Muscle layer of duodenum (tissue), 2 donors: ENCODE data around the gene PKP1.

Experiments used
- H3K27ac ChIP-seq: one replicate; pipeline ENCODE4 v1.7.0; 2013; ENCODE audit warnings: mild to moderate bottlenecking, low read length
- H3K27me3 ChIP-seq: one replicate; pipeline ENCODE4 v1.7.0; 2013; ENCODE audit warnings: low read depth, mild to moderate bottlenecking, control low read depth, low read length
- H3K36me3 ChIP-seq, 2 donors: one replicate each; pipeline ENCODE4 v1.7.0; 2013; ENCODE audit warnings: low read length in 2 of 2, control low read depth in 1 of 2, mild to moderate bottlenecking in 1 of 2; ENCODE audit not compliant: insufficient read depth in 2 of 2, control insufficient read depth in 1 of 2
- H3K4me1 ChIP-seq, 2 donors: one replicate each; pipeline ENCODE4 v1.7.0; 2013; ENCODE audit warnings: low read length in 2 of 2, mild to moderate bottlenecking in 2 of 2, control low read depth in 1 of 2, moderate library complexity in 1 of 2; ENCODE audit not compliant: insufficient read depth in 2 of 2, control insufficient read depth in 1 of 2
- H3K4me3 ChIP-seq, 2 donors: one replicate each; pipeline ENCODE4 v1.7.0; 2013; ENCODE audit warnings: low read length in 2 of 2, low read depth in 1 of 2, mild to moderate bottlenecking in 1 of 2
- H3K9me3 ChIP-seq, 2 donors: one replicate each; pipeline ENCODE4 v1.7.0; 2013; ENCODE audit warnings: low read length in 2 of 2, control low read depth in 1 of 2, mild to moderate bottlenecking in 1 of 2; ENCODE audit not compliant: control insufficient read depth in 1 of 2
- donor health status: healthy.

Gene PKP1

GRCh38 chr1:201364808-201365105 lies 81.5 kb downstream of the PKP1 start:
- H3K36me3 ChIP-seq: no peaks in the 10 kb centered on the region
- no peak overlapping the region for H3K27ac ChIP-seq
- no peaks in the 10 kb centered on the region for H3K27me3 ChIP-seq
- H3K4me1 ChIP-seq: no peaks in the 10 kb centered on the region
- no peaks in the 10 kb centered on the region for H3K9me3 ChIP-seq
- no peak overlapping the region for H3K4me3 ChIP-seq

GRCh38 chr1:201365251-201365650 lies 81.9 kb downstream of the PKP1 start:
- H3K9me3 ChIP-seq: no peaks in the 10 kb centered on the region
- H3K27me3 ChIP-seq: no peaks in the 10 kb centered on the region
- no peak overlapping the region for H3K27ac ChIP-seq
- H3K36me3 ChIP-seq: no peaks in the 10 kb centered on the region
- H3K4me3 ChIP-seq: no peak overlapping the region
- no peaks in the 10 kb centered on the region for H3K4me1 ChIP-seq

GRCh38 chr1:201366696-201367095 lies 83.4 kb downstream of the PKP1 start:
- no peaks in the 10 kb centered on the region for H3K27me3 ChIP-seq
- no peaks in the 10 kb centered on the region for H3K4me1 ChIP-seq
- H3K9me3 ChIP-seq: no peaks in the 10 kb centered on the region
- no peak overlapping the region for H3K27ac ChIP-seq
- no peaks in the 10 kb centered on the region for H3K36me3 ChIP-seq
- no peak overlapping the region for H3K4me3 ChIP-seq

GRCh38 chr1:201369209-201369608 lies 85.9 kb downstream of the PKP1 start:
- Histone ChIP-seq H3K4me1 (no peaks in the 10 kb centered on the region), H3K36me3 (no peaks in the 10 kb centered on the region), H3K27ac (no peak overlapping the region), H3K27me3 (peaks cover 4% of the 10 kb centered on the region), H3K4me3 (no peak overlapping the region), H3K9me3 (no peaks in the 10 kb centered on the region)

- H3K9me3 ChIP-seq: no peaks in the 10 kb centered on the region
- no peaks in the 10 kb centered on the region for H3K4me1 ChIP-seq
- no peaks in the 10 kb centered on the region for H3K36me3 ChIP-seq
- H3K27me3 ChIP-seq: peaks cover 8% of the 10 kb centered on the region
- no peak overlapping the region for H3K4me3 ChIP-seq
- no peak overlapping the region for H3K27ac ChIP-seq
These were observed 87.2 kb downstream of the PKP1 start for GRCh38 chr1:201370500-201370899.

GRCh38 chr1:201371276-201371675 lies 88.0 kb downstream of the PKP1 start:
- Histone ChIP-seq H3K27ac (no peak overlapping the region), H3K27me3 (peaks cover 8% of the 10 kb centered on the region), H3K36me3 (no peaks in the 10 kb centered on the region)

GRCh38 chr1:201371792-201372191 lies 88.5 kb downstream of the PKP1 start:
- no peaks in the 10 kb centered on the region for H3K36me3 ChIP-seq
- H3K27ac ChIP-seq: no peak overlapping the region
- H3K27me3 ChIP-seq: peaks cover 8% of the 10 kb centered on the region

More at GRCh38 chr1:201371276-201371675, 88.0 kb downstream of the PKP1 start:
- no peaks in the 10 kb centered on the region for H3K4me1 ChIP-seq
- H3K4me3 ChIP-seq: no peak overlapping the region
- H3K9me3 ChIP-seq: no peaks in the 10 kb centered on the region

GRCh38 chr1:201374364-201374763 lies 91.1 kb downstream of the PKP1 start:
- H3K4me3 ChIP-seq: no peak overlapping the region
- H3K27me3 ChIP-seq: peaks cover 8% of the 10 kb centered on the region
- H3K4me1 ChIP-seq: no peaks in the 10 kb centered on the region
- no peak overlapping the region for H3K27ac ChIP-seq
- no peaks in the 10 kb centered on the region for H3K9me3 ChIP-seq
- H3K36me3 ChIP-seq: no peaks in the 10 kb centered on the region

More at GRCh38 chr1:201371792-201372191, 88.5 kb downstream of the PKP1 start:
- Histone ChIP-seq H3K4me3 (no peak overlapping the region), H3K4me1 (no peaks in the 10 kb centered on the region), H3K9me3 (no peaks in the 10 kb centered on the region)

GRCh38 chr1:201375169-201375568 lies 91.9 kb downstream of the PKP1 start:
- no peaks in the 10 kb centered on the region for H3K4me1 ChIP-seq
- H3K9me3 ChIP-seq: no peaks in the 10 kb centered on the region
- no peaks in the 10 kb centered on the region for H3K36me3 ChIP-seq
- H3K27me3 ChIP-seq: peaks cover 8% of the 10 kb centered on the region
- H3K27ac ChIP-seq: no peak overlapping the region
- H3K4me3 ChIP-seq: no peak overlapping the region

- no peaks in the 10 kb centered on the region for H3K4me1 ChIP-seq
- H3K27me3 ChIP-seq: peaks cover 8% of the 10 kb centered on the region
- no peaks in the 10 kb centered on the region for H3K9me3 ChIP-seq
- no peak overlapping the region for H3K4me3 ChIP-seq
- no peak overlapping the region for H3K27ac ChIP-seq
- no peaks in the 10 kb centered on the region for H3K36me3 ChIP-seq
These were observed 92.8 kb downstream of the PKP1 start for GRCh38 chr1:201376107-201376463.

GRCh38 chr1:201376464-201377374 lies 93.4 kb downstream of the PKP1 start:
- Histone ChIP-seq H3K27ac (no peak overlapping the region), H3K36me3 (no peaks in the 10 kb centered on the region), H3K4me1 (no peaks in the 10 kb centered on the region), H3K9me3 (no peaks in the 10 kb centered on the region), H3K4me3 (no peak overlapping the region), H3K27me3 (peaks cover 8% of the 10 kb centered on the region)

GRCh38 chr1:201377611-201378092 lies 94.3 kb downstream of the PKP1 start, which contains the start of gene TNNT2:
Gene TNNT2 (minus strand): TSS chr1:201377680. CDS start chr1:201373254, 4,426 bp downstream.
- Histone ChIP-seq H3K27me3 (peaks cover 8% of the 10 kb centered on the region), H3K4me3 (no peak within 1 kb of the TSS), H3K9me3 (no peaks in the 10 kb centered on the region), H3K27ac (no peak within 1 kb of the TSS), H3K36me3 (no peaks in the 10 kb centered on the region), H3K4me1 (no peaks in the 10 kb centered on the region)
